A549 (cell line): ENCODE data around the gene NPLOC4.

ENCODE experiments used
- BHLHE40 ChIP-seq: IDR thresholded peaks from 2 replicates; pipeline ENCODE4 v1.6.1; 2012; ENCODE audit warnings: low read depth, low read length, inconsistent platforms
- EHMT2 ChIP-seq: fragments of 200-600 bp; sonication (generic); IDR thresholded peaks from 2 replicates; pipeline ENCODE4 v1.6.1; 2016; ENCODE audit warnings: antibody characterized with exemption, low read depth, mild to moderate bottlenecking, moderate library complexity
- JUNB ChIP-seq: fragments of >200 bp; sonication (Bioruptor Twin); formaldehyde crosslinking; IDR thresholded peaks from 2 replicates; pipeline ENCODE4 v1.6.1; 2016
- POLR2A ChIP-seq: IDR thresholded peaks from 2 replicates; pipeline ENCODE4 v1.6.1; 2012; ENCODE audit warnings: mild to moderate bottlenecking, low read length
- RCOR1 ChIP-seq: fragments of 150-350 bp; IDR thresholded peaks from 2 replicates; pipeline ENCODE4 v1.6.1; 2014; ENCODE audit warnings: antibody characterized with exemption, low read length, low read depth
- REST ChIP-seq: fragments of 200-600 bp; sonication (generic); IDR thresholded peaks from 2 replicates; pipeline ENCODE4 v1.6.1; 2016; ENCODE audit warnings: antibody characterized with exemption, mild to moderate bottlenecking, moderate library complexity
- TF ChIP-seq, protein P1 (sequence below): fragments of 250-450 bp; sonication (Bioruptor Pico); IDR thresholded peaks from 2 replicates; pipeline ENCODE4 v1.5.0; 2020; ENCODE audit warnings: low read depth, mild to moderate bottlenecking, moderate library complexity
- TF ChIP-seq, protein P2 (sequence below): fragments of >200 bp; sonication (Bioruptor Twin); formaldehyde crosslinking; IDR thresholded peaks from 3 replicates; pipeline ENCODE4 v1.5.1; 2016

- TF ChIP-seq EHMT2 (no peak), JUNB (no peak), POLR2A (no peak), BHLHE40 (no peak), REST (no peak), RCOR1 (no peak)
- TF ChIP-seq, protein P1, sequence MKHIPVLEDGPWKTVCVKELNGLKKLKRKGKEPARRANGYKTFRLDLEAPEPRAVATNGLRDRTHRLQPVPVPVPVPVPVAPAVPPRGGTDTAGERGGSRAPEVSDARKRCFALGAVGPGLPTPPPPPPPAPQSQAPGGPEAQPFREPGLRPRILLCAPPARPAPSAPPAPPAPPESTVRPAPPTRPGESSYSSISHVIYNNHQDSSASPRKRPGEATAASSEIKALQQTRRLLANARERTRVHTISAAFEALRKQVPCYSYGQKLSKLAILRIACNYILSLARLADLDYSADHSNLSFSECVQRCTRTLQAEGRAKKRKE: no peak
- TF ChIP-seq, protein P2, sequence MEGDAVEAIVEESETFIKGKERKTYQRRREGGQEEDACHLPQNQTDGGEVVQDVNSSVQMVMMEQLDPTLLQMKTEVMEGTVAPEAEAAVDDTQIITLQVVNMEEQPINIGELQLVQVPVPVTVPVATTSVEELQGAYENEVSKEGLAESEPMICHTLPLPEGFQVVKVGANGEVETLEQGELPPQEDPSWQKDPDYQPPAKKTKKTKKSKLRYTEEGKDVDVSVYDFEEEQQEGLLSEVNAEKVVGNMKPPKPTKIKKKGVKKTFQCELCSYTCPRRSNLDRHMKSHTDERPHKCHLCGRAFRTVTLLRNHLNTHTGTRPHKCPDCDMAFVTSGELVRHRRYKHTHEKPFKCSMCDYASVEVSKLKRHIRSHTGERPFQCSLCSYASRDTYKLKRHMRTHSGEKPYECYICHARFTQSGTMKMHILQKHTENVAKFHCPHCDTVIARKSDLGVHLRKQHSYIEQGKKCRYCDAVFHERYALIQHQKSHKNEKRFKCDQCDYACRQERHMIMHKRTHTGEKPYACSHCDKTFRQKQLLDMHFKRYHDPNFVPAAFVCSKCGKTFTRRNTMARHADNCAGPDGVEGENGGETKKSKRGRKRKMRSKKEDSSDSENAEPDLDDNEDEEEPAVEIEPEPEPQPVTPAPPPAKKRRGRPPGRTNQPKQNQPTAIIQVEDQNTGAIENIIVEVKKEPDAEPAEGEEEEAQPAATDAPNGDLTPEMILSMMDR: no peak
These were observed 78.8 kb downstream of the NPLOC4 start for GRCh38 chr17:81558115-81558468.
